NCI-H1105 treated with DMSO at 0.1 percent for 48 hours (cell line): ENCODE results near the gene XAGE1B.
"Not testable (repeated sequence)": the region's sequence is repeated elsewhere in the genome, so short reads cannot be mapped to it uniquely, and the experiment has no call there.

Experiments used
- DNase-seq: peaks from one replicate; lab custom pipeline; 2025; lab: John Stamatoyannopoulos, UW

The XAGE1B gene, protein sequence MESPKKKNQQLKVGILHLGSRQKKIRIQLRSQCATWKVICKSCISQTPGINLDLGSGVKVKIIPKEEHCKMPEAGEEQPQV

DNA sequence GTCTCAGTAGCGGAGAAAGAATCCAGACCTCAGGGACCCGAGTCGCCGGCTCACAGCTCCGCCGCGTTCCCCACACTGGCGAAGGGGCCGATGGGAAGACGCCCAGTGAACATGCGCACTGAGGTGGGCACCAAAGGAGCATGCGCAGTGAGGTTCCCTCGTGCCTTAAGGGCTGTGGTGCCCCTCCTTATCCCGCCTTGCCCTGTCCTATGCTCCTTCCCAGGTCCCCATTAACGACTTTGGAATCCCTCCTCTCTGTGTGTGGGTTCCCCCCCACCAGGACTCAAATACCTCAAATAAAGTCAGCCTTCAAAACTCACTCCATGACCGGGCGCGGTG lies at the start of gene XAGE1B:
TSS of gene XAGE1B (minus strand) at position 77 of the 339 bp plus-strand sequence. CDS start 1,536 bp downstream, outside the sequence.
- not testable (repeated sequence) for DNase-seq

- DNase-seq: no peak
Observed at GRCh38 chrX:52563105-52563504, 46.2 kb upstream of the XAGE1B start.

DNA sequence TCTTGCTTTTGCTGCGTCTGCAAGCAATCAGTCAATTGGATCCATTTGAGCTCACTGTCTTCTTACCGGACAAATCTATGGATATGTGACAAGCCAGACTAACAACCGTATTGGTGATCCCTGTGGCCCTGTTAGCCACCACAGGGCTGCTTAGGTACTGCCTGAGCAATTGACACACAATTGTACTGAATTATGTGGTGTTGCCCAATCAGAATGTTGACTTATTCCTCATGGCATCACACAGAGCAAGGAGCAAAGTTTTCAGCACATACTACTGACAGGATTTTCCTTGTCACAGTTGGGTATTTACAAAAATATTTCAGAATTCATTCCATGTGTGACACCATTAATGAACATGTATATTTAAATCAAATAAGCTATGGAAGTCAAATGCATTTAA lies 41.3 kb upstream of the XAGE1B start:
- DNase-seq: no peak

GRCh38 chrX:52556741-52557140 lies 39.9 kb upstream of the XAGE1B start:
- no peak for DNase-seq

DNA sequence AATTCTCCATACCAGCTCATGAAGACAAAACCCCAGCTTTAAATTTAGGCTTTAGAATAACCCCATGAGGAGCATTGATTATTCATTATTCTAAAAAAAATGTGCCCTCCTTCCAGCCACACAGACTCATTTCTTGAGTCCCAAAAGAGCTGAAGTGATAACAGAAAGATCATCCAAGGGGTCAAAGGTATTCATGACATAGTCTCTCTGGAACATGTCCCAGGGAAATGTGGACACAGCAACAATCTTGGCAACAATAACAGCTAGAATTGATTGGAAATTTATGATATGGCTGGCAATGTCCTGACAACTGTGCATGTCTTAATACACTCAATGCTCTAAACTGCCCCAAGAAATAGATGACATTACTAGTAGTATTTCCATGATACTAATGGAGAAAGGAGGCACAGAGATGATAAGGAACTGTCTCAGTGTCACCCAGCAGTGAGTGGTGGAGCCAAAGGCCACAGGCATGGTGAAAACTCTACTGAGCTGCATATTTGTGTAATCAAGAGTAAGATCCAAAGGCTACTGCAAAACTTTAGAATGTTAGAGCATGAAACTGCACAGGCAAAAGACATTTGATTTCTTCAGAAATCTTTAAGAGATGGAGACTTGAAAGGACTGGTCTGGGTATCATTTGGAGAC lies 37.3 kb upstream of the XAGE1B start:
- DNase-seq: no peak

DNA sequence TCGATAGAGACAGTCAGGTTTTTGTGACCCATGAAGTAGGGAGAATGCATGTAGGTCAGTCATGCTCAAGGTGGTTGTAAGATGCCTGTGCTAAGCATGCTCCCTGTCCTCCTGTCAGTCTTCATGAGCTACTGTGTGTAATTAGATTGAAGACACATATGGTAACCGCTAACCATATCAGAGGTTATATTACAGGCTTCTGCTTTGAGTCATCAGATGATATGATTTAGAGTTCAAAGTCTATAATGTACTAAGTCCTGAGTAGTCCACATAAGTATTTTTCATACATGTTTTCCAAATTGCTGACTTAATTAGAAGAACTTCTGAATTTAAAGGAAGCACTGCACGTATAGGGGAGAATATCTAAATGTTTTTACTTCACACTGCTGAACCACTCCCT lies 31.9 kb upstream of the XAGE1B start:
- not testable (repeated sequence) for DNase-seq

- DNase-seq: no peak
Observed at GRCh38 chrX:52544147-52544840, 27.4 kb upstream of the XAGE1B start.

- DNase-seq: no peak
Observed at GRCh38 chrX:52542311-52542710, 25.4 kb upstream of the XAGE1B start.

DNA sequence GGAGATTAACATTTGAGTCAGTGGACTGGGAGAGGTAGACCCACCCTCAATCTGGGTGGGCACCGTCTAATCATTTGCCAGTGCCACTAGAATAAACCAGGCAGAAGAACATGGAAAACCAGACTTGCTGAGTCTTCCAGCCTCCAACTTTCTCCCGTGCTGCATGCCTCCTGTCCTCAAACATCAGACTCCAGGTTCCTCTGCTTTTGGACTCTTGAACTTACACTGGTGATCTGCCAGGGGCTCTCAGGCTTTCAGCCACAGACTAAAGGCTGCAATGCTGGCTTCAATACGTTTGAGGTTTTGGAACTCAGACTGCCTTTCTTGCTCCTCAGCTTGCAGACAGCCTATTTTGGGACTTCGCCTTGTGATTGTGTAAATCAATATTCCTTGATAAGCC lies 24.2 kb upstream of the XAGE1B start:
- DNase-seq: not testable (repeated sequence)

DNA sequence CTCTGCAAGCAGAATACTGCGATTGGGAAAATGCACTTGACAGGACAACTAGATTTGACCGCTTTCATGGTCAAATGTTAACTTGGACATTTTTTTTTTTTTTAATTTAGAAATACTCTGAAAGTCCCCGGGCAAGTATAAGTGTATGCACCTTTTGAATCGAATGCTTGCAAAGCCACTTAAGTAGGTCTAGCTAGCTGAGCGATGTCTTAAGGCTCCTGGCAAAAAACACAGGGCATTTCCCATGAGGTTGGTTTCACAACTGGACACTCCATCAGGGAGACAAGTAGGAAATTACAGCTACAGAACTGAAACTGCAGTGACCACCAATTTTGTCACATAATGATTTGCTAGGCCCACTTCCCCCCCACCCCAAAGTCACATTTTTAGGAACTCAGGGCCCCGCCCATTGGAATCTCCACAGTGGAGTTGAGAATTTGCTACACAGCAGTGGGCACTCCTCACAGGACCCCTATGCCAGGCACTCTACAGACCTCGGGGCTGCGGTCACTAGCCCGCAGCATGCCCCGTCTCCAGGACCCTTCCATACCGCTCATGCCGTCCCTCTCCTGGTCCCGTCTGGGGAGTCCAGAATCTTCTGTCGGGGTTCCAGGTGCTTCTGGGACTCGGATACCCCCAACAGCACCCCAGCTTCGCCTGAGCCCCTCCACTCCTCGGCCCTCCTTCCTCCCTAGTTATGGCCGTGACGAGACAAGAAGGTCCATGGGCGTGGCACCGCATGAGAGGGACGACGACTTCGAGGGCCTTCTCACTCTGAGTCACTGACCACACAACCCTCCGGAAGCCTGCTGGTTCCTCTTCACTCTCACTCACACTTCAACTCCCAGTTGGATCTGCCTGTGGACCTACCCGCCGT lies 515 bp downstream of the XAGE1B start:
- DNase-seq: not testable (repeated sequence)

GRCh38 chrX:52511126-52511525 lies 5.7 kb downstream of the XAGE1B start:
- DNase-seq: not testable (repeated sequence)

DNA sequence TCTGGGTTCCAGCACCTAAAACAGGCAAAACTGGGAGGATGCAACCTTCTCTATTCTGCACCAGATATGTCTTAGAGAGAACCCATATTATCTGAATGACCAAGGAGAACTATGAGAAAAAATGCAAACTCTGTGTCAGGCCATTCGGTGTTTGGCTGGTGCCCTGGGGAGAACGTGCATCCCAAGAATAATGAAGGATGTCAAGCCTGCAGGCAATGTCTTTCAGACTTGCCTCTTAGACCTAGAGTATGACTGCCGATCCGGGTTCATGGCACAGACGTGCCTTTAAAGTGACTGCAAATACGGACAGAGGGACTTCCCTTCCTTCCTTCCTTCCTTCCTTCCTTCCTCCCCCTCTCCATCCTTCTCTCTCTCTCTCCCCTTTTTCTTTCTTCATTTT lies 6.9 kb downstream of the XAGE1B start:
- no peak for DNase-seq

DNA sequence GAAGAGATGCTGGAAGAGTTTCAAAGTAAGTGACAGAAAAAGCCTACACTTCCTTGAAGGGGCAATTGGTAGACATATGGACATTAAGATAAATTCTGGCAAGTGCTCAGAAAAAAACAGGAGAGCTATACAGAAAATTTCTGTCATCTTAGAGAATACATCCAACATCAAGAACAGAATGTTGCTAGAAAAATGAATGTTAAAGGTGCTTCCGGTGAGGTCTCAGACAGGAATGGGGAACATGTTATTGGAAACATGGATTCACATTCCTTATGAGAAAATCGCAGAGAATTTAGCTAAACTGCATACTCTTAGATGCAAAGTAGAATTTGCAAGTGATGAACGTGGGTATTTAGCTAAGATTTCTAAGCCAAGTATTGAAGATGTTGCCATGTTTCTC lies 9.5 kb downstream of the XAGE1B start:
- no peak for DNase-seq

- DNase-seq: no peak
Observed at GRCh38 chrX:52504551-52504950, 12.3 kb downstream of the XAGE1B start.

DNA sequence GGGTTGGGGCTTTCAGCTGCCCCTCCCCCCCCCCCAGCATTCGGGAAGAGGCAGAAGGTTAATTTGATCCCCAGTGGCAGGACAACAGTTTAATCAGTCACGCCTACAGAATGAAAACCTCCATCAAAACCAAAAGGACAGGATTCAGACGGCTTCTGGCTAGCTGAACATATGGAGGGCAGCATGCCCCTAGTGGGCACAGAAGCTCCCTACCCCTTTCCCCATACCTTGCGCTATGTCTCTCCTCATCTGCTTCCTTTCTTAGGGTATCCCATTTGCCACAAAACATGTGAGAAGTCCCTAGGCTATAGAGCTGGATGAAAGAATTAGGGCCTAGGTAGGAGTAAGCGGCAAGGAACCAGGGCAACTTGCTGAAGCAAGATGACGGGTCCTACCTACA lies 15.5 kb downstream of the XAGE1B start:
- not testable (repeated sequence) for DNase-seq

- not testable (repeated sequence) for DNase-seq
Observed at GRCh38 chrX:52496419-52496772, 20.5 kb downstream of the XAGE1B start.

- not testable (repeated sequence) for DNase-seq
Observed at GRCh38 chrX:52495545-52496418, 21.1 kb downstream of the XAGE1B start, which contains the start of gene XAGE1A. Gene XAGE1A, plus strand, starts transcription at chrX:52495808. Its CDS starts 1,554 bp downstream, at chrX:52497362.

- DNase-seq: not testable (repeated sequence)
Observed at GRCh38 chrX:52471301-52471700, 45.6 kb downstream of the XAGE1B start.
